Stimulated activated effector memory CD8-positive, alpha-beta T cell treated with anti-CD3 and anti-CD28 coated beads, Interleukin-12 subunit alpha, Interleukin-12 subunit beta, amount 100 ng/mL, for 72 hours (primary cell): ENCODE measurements around the gene WDR33.
"Not testable (repeated sequence)": the region's sequence is repeated elsewhere in the genome, so short reads cannot be mapped to it uniquely, and the experiment has no call there.

Source experiments
- ATAC-seq: fragments of 150-1000 bp; cut with Tn5 transposase; 2 replicates; pipeline ENCODE4 v1.10.0; 2021
- DNase-seq, 2 donors: peaks; one replicate each; pipeline ENCODE4 v3.0.0; 2021 to 2022; ENCODE audit warnings: low spot score in 2 of 2
- H3K27ac Mint-ChIP-seq: one replicate; pipeline ENCODE4 v1.8.0; 2022; ENCODE audit warnings: mild to moderate bottlenecking, mixed read lengths
- H3K36me3 Mint-ChIP-seq: one replicate; pipeline ENCODE4 v1.8.0; 2022; ENCODE audit warnings: mild to moderate bottlenecking, mixed read lengths
- H3K4me1 Mint-ChIP-seq: one replicate; pipeline ENCODE4 v1.8.0; 2022; ENCODE audit warnings: mixed read lengths
- H3K4me3 Mint-ChIP-seq: one replicate; pipeline ENCODE4 v1.8.0; 2022; ENCODE audit warnings: mild to moderate bottlenecking, mixed read lengths
- H3K9me3 Mint-ChIP-seq: one replicate; pipeline ENCODE4 v1.8.0; 2022; ENCODE audit warnings: mixed read lengths

The WDR33 gene

GRCh38 chr2:127762441-127762840 lies 48.5 kb downstream of the WDR33 start:
- Mint-ChIP-seq H3K4me3 (no peak overlapping the region), H3K36me3 (peaks cover 99% of the 10 kb centered on the region)

GRCh38 chr2:127759931-127760330 lies 51.0 kb downstream of the WDR33 start:
- Mint-ChIP-seq H3K36me3 (peaks cover 96% of the 10 kb centered on the region), H3K4me1 (no peaks in the 10 kb centered on the region), H3K9me3 (no peaks in the 10 kb centered on the region), H3K4me3 (no peak overlapping the region), H3K27ac (no peak overlapping the region)
- DNase-seq (no peak), ATAC-seq (no peak)

More at GRCh38 chr2:127762441-127762840, 48.5 kb downstream of the WDR33 start:
- ATAC-seq (no peak), DNase-seq (no peak)
- Mint-ChIP-seq H3K4me1 (no peaks in the 10 kb centered on the region), H3K9me3 (no peaks in the 10 kb centered on the region), H3K27ac (peak overlapping the region; percentile 23)

GRCh38 chr2:127754186-127754585 lies 56.8 kb downstream of the WDR33 start:
- Mint-ChIP-seq H3K36me3 (peaks cover 83% of the 10 kb centered on the region), H3K9me3 (no peaks in the 10 kb centered on the region), H3K4me3 (no peak overlapping the region), H3K4me1 (no peaks in the 10 kb centered on the region), H3K27ac (no peak overlapping the region)
- ATAC-seq: no peak
- DNase-seq: no peak

- H3K36me3 Mint-ChIP-seq: peaks cover 83% of the 10 kb centered on the region
- H3K4me1 Mint-ChIP-seq: peaks cover 2% of the 10 kb centered on the region
- ATAC-seq (no peak), DNase-seq (no peak)
- H3K4me3 Mint-ChIP-seq: no peak overlapping the region
- no peak overlapping the region for H3K27ac Mint-ChIP-seq
- H3K9me3 Mint-ChIP-seq: no peaks in the 10 kb centered on the region
Measured at GRCh38 chr2:127753374-127753773, 57.6 kb downstream of the WDR33 start.

GRCh38 chr2:127749537-127749936 lies 61.4 kb downstream of the WDR33 start:
- Mint-ChIP-seq H3K36me3 (peaks cover 86% of the 10 kb centered on the region), H3K4me1 (peaks cover 12% of the 10 kb centered on the region)
- H3K4me3 Mint-ChIP-seq, DNase-seq, H3K9me3 Mint-ChIP-seq, H3K27ac Mint-ChIP-seq: not testable (repeated sequence)
- ATAC-seq: peak; percentile 91

GRCh38 chr2:127747621-127748020 lies 63.4 kb downstream of the WDR33 start:
- Mint-ChIP-seq H3K36me3 (peaks cover 92% of the 10 kb centered on the region), H3K27ac (no peak overlapping the region)
- ATAC-seq: no peak

GRCh38 chr2:127743477-127744026 lies 67.4 kb downstream of the WDR33 start:
- ATAC-seq: peak; percentile 91
- Mint-ChIP-seq H3K27ac (no peak overlapping the region), H3K36me3 (peaks cover 91% of the 10 kb centered on the region), H3K4me3 (no peak overlapping the region), H3K4me1 (peaks cover 46% of the 10 kb centered on the region), H3K9me3 (no peaks in the 10 kb centered on the region)
- DNase-seq: no peak

More at GRCh38 chr2:127747621-127748020, 63.4 kb downstream of the WDR33 start:
- peaks cover 25% of the 10 kb centered on the region for H3K4me1 Mint-ChIP-seq
- DNase-seq: no peak
- H3K4me3 Mint-ChIP-seq: no peak overlapping the region
- no peaks in the 10 kb centered on the region for H3K9me3 Mint-ChIP-seq

- no peak overlapping the region for H3K4me3 Mint-ChIP-seq
- H3K27ac Mint-ChIP-seq: peak overlapping the region; percentile 5
- ATAC-seq: no peak
- no peak for DNase-seq
- H3K4me1 Mint-ChIP-seq: peaks cover 56% of the 10 kb centered on the region
- H3K9me3 Mint-ChIP-seq: no peaks in the 10 kb centered on the region
- peaks cover 92% of the 10 kb centered on the region for H3K36me3 Mint-ChIP-seq
Measured at GRCh38 chr2:127740665-127741288, 70.2 kb downstream of the WDR33 start.

- Mint-ChIP-seq H3K4me3 (no peak overlapping the region), H3K4me1 (peaks cover 56% of the 10 kb centered on the region), H3K36me3 (peaks cover 88% of the 10 kb centered on the region), H3K9me3 (no peaks in the 10 kb centered on the region), H3K27ac (peak overlapping the region; percentile 52)
- DNase-seq (no peak), ATAC-seq (peak; percentile 70)
Measured at GRCh38 chr2:127739800-127740199, 71.2 kb downstream of the WDR33 start.

- peak; percentile 83 for ATAC-seq
- H3K27ac Mint-ChIP-seq: peak overlapping the region; percentile 49
- H3K4me1 Mint-ChIP-seq: peaks cover 41% of the 10 kb centered on the region
- no peak for DNase-seq
- no peak overlapping the region for H3K4me3 Mint-ChIP-seq
- no peaks in the 10 kb centered on the region for H3K9me3 Mint-ChIP-seq
- peaks cover 71% of the 10 kb centered on the region for H3K36me3 Mint-ChIP-seq
Measured at GRCh38 chr2:127737892-127738291, 73.1 kb downstream of the WDR33 start.

GRCh38 chr2:127735537-127736399 lies 75.2 kb downstream of the WDR33 start:
- ATAC-seq (no peak), DNase-seq (no peak)
- Mint-ChIP-seq H3K36me3 (peaks cover 68% of the 10 kb centered on the region), H3K9me3 (no peaks in the 10 kb centered on the region), H3K4me3 (no peak overlapping the region), H3K4me1 (peaks cover 32% of the 10 kb centered on the region), H3K27ac (no peak overlapping the region)

GRCh38 chr2:127735044-127735443 lies 75.9 kb downstream of the WDR33 start:
- H3K36me3 Mint-ChIP-seq: peaks cover 72% of the 10 kb centered on the region
- ATAC-seq: no peak
- no peak overlapping the region for H3K4me3 Mint-ChIP-seq
- peaks cover 27% of the 10 kb centered on the region for H3K4me1 Mint-ChIP-seq
- no peaks in the 10 kb centered on the region for H3K9me3 Mint-ChIP-seq
- no peak for DNase-seq
- H3K27ac Mint-ChIP-seq: no peak overlapping the region

GRCh38 chr2:127733816-127734537 lies 77.0 kb downstream of the WDR33 start:
- no peak for DNase-seq
- Mint-ChIP-seq H3K4me3 (no peak overlapping the region), H3K36me3 (peaks cover 69% of the 10 kb centered on the region), H3K9me3 (no peaks in the 10 kb centered on the region), H3K4me1 (peaks cover 21% of the 10 kb centered on the region), H3K27ac (no peak overlapping the region)
- ATAC-seq: no peak

GRCh38 chr2:127733113-127733815 lies 77.7 kb downstream of the WDR33 start:
- no peak for ATAC-seq
- Mint-ChIP-seq H3K27ac (no peak overlapping the region), H3K4me3 (no peak overlapping the region), H3K36me3 (peaks cover 62% of the 10 kb centered on the region), H3K9me3 (no peaks in the 10 kb centered on the region), H3K4me1 (peaks cover 17% of the 10 kb centered on the region)
- DNase-seq: no peak
